ENCODE data around the gene TMEM11.
"Not testable (repeated sequence)": the region's sequence is repeated elsewhere in the genome, so short reads cannot be mapped to it uniquely, and the experiment has no call there.

The TMEM11 gene

DNA sequence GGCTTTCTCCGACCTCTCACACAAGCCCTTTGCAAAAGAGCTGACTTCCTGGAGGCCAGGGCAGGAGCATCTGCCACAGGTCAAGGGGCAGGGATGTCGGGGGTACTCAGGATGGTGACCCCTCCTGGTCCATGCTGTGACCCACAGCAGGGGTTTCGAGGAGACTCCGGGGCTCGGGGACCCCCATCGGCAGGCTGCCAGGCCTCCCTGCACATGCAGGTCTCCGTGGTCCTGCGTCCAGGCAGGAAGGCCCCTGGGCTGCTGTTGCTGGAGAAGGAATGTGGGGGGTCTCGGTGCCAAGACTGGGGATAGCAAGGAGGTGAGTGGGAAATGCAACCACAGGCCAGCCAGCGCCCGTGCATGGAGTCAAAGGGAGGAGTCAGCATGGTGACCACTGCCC is 27.6 kb upstream of the TMEM11 start:
- H3K27me3 ChIP-seq (ENCODE audit: control insufficient read depth, insufficient read depth, low read length), result no peaks in the 10 kb centered on the region
- 0 out of 2 replicates have a peak, but pooled peaks cover 5% of the 10 kb centered on the region for H3K36me3 ChIP-seq (ENCODE audit: control insufficient read depth, insufficient read depth, low read length)
- no peak overlapping the region for H3K9ac ChIP-seq (ENCODE audit: low read length)
- no peak overlapping the region for H3K27ac ChIP-seq (ENCODE audit: low read depth, low read length)
- peaks cover 33% of the 10 kb centered on the region for H3K4me1 ChIP-seq (ENCODE audit: control insufficient read depth, insufficient read depth, low read length)
- H3K4me3 ChIP-seq (ENCODE audit: low read depth, low read length), result no peak overlapping the region
- H3K9me3 ChIP-seq (ENCODE audit: control insufficient read depth, insufficient read depth, low read depth, low read length), result no peaks in the 10 kb centered on the region

DNA sequence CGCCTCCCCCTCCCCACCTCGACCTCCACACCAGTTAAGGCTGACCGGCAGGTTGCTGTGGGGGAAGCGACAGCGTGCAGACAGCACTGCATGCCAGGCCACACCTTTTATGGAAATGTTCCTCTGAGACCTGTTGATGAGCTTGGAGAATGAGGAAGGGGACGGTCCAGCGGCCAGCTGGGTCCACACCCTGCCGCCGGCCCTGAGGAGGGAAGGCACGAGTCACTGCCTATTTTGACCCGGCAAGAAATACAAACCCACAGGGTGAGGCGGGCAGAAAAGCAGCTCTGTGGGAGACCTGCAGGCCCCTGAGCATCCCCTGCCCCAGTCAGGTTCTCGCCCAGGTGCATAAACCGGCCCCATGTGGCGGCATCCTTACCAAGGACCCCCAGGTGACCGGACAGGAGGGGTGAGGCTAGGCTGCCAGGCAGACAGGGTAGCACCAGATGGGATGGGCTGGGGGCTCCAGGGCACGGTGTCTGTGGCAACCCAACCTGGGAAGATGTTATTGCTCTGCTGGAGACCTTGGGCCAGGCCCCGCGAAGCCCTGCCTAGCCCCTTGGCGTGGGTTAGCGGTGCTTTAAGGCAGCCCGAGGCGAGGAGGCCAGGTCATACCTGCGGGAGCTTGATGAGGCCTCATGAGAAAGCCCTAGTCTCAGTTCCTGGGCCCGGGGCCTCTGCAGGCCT is 26.6 kb upstream of the TMEM11 start:
- Histone ChIP-seq H3K9ac (ENCODE audit: low read length) (peak overlapping the region; percentile 29), H3K27me3 (ENCODE audit: control insufficient read depth, insufficient read depth, low read length) (no peaks in the 10 kb centered on the region), H3K27ac (ENCODE audit: low read depth, low read length) (peak overlapping the region; percentile 32; the same call in 1 of the 2 replicates), H3K4me3 (ENCODE audit: low read depth, low read length) (peak overlapping the region; percentile 9; the same call in 1 of the 2 replicates), H3K4me1 (ENCODE audit: control insufficient read depth, insufficient read depth, low read length) (peaks cover 30% of the 10 kb centered on the region), H3K9me3 (ENCODE audit: control insufficient read depth, insufficient read depth, low read depth, low read length) (no peaks in the 10 kb centered on the region), H3K36me3 (ENCODE audit: control insufficient read depth, insufficient read depth, low read length) (0 out of 2 replicates have a peak, but pooled peaks cover 5% of the 10 kb centered on the region)

DNA sequence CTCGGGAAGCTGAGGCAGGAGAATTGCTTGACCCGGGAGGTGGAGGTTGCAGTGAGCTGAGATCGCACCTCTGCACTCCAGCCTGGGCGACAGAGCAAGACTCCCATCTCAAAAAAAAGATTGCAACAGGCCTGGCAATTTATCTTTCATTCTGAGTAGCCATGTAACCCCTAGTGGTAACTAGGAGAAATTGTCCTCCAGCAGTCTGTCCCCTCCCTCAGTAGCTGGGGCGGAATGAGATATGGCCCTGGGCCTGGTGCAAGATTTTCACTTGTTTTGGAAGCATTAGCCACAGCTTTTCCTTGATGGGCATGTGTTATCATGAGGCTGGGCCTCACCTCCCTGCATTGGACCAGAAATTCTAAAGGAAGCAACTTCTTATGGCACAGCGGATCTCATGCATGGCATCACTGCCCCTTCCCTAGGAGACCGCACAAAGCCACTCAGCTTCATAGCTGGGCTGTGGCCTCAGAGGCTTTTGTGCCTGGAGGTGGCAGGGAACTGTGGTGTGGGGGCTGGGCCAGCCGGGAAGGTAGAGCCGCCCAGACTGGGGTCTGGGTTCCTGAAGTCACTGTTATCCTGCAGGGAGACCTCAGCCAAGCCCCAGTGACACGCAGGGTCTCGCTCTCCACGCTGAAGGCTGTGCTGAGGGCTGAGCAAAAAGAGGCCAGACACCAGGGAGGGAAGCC is 25.9 kb upstream of the TMEM11 start:
- Histone ChIP-seq H3K9me3 (ENCODE audit: control insufficient read depth, insufficient read depth, low read depth, low read length) (no peaks in the 10 kb centered on the region), H3K27me3 (ENCODE audit: control insufficient read depth, insufficient read depth, low read length) (no peaks in the 10 kb centered on the region), H3K36me3 (ENCODE audit: control insufficient read depth, insufficient read depth, low read length) (0 out of 2 replicates have a peak, but pooled peaks cover 5% of the 10 kb centered on the region), H3K9ac (ENCODE audit: low read length) (peak overlapping the region; percentile 29), H3K27ac (ENCODE audit: low read depth, low read length) (peak overlapping the region; percentile 32; the same call in 1 of the 2 replicates), H3K4me1 (ENCODE audit: control insufficient read depth, insufficient read depth, low read length) (peaks cover 30% of the 10 kb centered on the region), H3K4me3 (ENCODE audit: low read depth, low read length) (peak overlapping the region; percentile 9; the same call in 1 of the 2 replicates)

DNA sequence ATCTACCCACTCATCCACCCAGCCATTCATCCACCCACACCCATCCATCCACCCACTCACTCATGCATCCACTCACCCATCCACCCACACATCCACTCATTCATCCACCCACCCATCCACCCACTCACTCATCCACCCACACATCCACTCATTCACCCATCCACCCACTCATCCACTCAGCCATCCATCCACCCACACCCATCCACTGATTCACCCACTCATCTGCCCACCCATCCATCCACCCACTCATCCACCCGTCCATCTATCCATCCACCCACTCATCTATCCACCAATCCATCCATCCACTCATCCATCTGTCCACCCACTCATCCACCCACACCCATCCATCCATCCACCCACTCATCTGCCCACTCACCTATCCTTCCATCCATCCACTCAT is 22.0 kb upstream of the TMEM11 start:
- Histone ChIP-seq H3K9me3 (ENCODE audit: control insufficient read depth, insufficient read depth, low read depth, low read length) (peaks cover 2% of the 10 kb centered on the region; the same call in 1 of the 2 replicates), H3K27me3 (ENCODE audit: control insufficient read depth, insufficient read depth, low read length) (no peaks in the 10 kb centered on the region), H3K4me3 (ENCODE audit: low read depth, low read length) (no peak overlapping the region), H3K4me1 (ENCODE audit: control insufficient read depth, insufficient read depth, low read length) (peaks cover 17% of the 10 kb centered on the region), H3K9ac (ENCODE audit: low read length) (no peak overlapping the region), H3K36me3 (ENCODE audit: control insufficient read depth, insufficient read depth, low read length) (no peaks in the 10 kb centered on the region), H3K27ac (ENCODE audit: low read depth, low read length) (no peak overlapping the region)

DNA sequence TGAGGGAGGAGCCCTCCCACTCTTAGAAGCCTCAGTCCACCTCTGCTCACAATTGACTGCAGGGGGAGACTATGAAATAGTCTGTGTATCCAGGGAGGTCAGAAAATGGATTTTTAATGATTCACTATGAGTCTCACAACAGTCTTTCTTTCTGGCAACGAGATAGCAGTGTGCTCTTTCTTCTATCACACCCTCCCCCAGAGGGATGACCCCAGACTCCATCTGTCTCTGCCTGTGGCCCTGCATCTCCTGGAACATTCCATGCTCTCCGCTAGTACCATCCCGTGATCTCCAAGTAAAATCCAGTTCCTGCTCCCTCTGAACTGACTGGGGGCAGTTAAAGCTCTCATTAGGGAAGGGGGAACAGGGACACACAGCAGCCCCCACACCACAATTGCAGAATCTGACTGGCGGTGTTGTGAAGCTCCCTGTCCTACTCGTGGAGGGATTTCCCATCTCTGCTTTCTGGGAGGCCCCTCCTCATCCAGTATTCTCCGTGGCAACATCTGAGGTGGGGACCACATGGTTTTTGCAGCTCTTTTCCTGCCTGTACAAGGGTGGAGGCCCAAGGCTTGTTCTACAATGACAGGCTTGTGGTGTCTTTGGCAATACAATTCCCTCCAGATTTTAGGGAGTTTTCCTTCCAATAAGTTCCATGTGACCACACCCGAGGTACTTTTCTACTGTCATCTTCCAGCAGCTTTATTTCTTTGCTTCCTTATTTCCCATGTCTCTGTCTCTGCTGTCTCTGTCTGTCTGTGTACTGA is 19.8 kb upstream of the TMEM11 start:
- Histone ChIP-seq H3K4me1 (ENCODE audit: control insufficient read depth, insufficient read depth, low read length) (no peaks in the 10 kb centered on the region), H3K36me3 (ENCODE audit: control insufficient read depth, insufficient read depth, low read length) (no peaks in the 10 kb centered on the region), H3K9me3 (ENCODE audit: control insufficient read depth, insufficient read depth, low read depth, low read length) (peaks cover 2% of the 10 kb centered on the region; the same call in 1 of the 2 replicates), H3K4me3 (ENCODE audit: low read depth, low read length) (no peak overlapping the region), H3K27me3 (ENCODE audit: control insufficient read depth, insufficient read depth, low read length) (no peaks in the 10 kb centered on the region), H3K27ac (ENCODE audit: low read depth, low read length) (no peak overlapping the region), H3K9ac (ENCODE audit: low read length) (no peak overlapping the region)

DNA sequence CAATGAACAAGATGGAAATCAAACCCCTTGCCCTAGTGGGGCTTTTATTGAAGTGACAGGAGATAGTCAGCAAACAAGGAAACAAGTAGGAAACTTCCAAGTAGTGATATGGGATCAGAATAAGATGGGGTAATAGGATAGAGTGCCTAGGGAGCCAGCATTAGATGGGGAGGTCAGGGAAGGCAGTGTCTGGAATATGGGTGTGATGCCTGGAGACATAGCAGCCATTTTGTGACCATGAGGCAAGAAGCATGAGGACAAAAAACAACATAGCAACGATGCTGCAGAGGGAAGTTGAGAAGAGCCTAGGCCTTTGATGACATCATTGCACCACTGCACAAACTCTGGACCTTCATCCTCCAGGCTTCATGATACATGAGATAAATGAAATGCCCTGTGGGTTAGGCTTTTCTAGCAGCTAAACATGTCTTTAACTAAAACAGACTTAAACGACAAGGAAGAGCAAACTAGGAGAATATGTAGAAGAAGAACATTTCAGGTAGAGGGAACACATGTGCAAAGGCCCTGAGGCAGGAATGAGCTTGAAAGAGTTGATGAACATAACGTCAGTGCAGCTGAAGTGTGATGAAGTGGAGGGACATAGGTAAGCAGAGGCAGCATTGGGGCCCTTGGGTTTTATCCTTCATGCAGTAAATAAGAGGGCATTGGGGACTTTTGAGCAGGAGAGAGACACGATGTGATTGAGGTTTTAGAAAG is 18.2 kb upstream of the TMEM11 start:
- Histone ChIP-seq H3K9ac (ENCODE audit: low read length) (no peak overlapping the region), H3K27ac (ENCODE audit: low read depth, low read length) (no peak overlapping the region), H3K4me1 (ENCODE audit: control insufficient read depth, insufficient read depth, low read length) (no peaks in the 10 kb centered on the region), H3K4me3 (ENCODE audit: low read depth, low read length) (no peak overlapping the region), H3K36me3 (ENCODE audit: control insufficient read depth, insufficient read depth, low read length) (no peaks in the 10 kb centered on the region), H3K27me3 (ENCODE audit: control insufficient read depth, insufficient read depth, low read length) (no peaks in the 10 kb centered on the region), H3K9me3 (ENCODE audit: control insufficient read depth, insufficient read depth, low read depth, low read length) (peaks cover 2% of the 10 kb centered on the region; the same call in 1 of the 2 replicates)

DNA sequence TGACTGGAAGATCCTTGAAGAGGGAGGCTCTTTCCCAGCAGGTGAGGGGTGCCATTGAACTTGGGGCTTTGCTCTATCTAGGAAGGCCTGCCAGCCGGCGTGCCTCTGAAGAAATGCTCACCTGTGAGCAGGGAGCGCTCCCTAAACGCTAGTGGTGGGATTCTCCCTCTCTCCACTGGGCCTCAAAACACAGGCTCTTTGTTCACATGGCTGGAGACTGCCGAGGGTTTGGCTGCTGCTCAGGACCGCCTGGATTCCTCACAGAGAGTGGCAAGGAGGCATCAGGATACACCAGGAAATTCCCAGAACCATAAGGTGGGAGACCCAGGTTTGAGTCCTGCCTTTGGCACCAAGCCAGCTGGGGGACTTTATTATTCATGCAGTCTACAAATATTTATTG is 17.6 kb upstream of the TMEM11 start:
- no peaks in the 10 kb centered on the region for H3K4me1 ChIP-seq (ENCODE audit: control insufficient read depth, insufficient read depth, low read length)
- H3K36me3 ChIP-seq (ENCODE audit: control insufficient read depth, insufficient read depth, low read length), result no peaks in the 10 kb centered on the region
- H3K4me3 ChIP-seq (ENCODE audit: low read depth, low read length), result no peak overlapping the region
- H3K9ac ChIP-seq (ENCODE audit: low read length), result no peak overlapping the region
- H3K27ac ChIP-seq (ENCODE audit: low read depth, low read length), result no peak overlapping the region
- H3K9me3 ChIP-seq (ENCODE audit: control insufficient read depth, insufficient read depth, low read depth, low read length), result peaks cover 2% of the 10 kb centered on the region; the same call in 1 of the 2 replicates
- no peaks in the 10 kb centered on the region for H3K27me3 ChIP-seq (ENCODE audit: control insufficient read depth, insufficient read depth, low read length)

DNA sequence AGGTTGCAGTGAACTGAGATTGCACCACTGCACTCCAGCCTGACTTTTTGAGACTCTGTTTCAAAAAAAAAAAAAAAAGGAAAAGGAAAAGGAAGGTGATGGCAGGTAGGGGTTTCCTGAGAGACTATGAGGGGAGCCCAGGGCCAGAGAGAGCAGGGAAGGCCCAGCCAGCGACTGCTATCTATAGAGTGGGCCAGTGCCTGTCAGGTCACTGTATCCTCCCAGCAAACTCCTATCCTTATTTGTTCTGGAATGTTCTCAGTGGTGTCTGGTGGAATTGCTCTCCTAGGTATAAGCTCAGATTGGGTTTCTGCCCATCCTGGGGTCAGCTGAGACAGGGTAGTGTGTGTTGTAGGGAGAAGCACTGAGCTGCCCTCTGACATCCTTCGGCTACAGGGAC is 14.9 kb upstream of the TMEM11 start:
- Histone ChIP-seq H3K36me3 (ENCODE audit: control insufficient read depth, insufficient read depth, low read length) (no peaks in the 10 kb centered on the region), H3K9ac (ENCODE audit: low read length) (no peak overlapping the region), H3K4me1 (ENCODE audit: control insufficient read depth, insufficient read depth, low read length) (no peaks in the 10 kb centered on the region), H3K27ac (ENCODE audit: low read depth, low read length) (no peak overlapping the region), H3K9me3 (ENCODE audit: control insufficient read depth, insufficient read depth, low read depth, low read length) (peaks cover 2% of the 10 kb centered on the region; the same call in 1 of the 2 replicates), H3K27me3 (ENCODE audit: control insufficient read depth, insufficient read depth, low read length) (no peaks in the 10 kb centered on the region), H3K4me3 (ENCODE audit: low read depth, low read length) (no peak overlapping the region)

DNA sequence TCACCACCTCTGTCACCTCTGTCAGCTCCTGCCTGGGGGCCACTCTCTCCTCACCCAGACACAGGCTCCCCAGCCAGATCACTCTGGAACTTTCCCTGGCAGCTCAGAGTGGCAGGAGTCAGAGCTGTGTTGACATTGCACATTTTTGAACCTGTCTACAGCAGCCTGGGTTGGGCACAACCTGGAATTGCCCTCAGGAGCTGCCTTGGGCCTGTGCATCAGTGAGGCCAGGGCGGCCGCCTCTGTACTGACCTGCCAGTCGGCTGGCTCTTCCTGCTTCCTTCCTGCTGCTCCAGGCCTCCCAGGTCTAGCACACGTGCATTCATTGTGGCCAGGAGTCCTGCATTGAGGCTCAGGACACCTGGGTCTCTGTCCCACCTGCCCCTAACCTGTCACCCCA is 14.2 kb upstream of the TMEM11 start:
- Histone ChIP-seq H3K4me1 (ENCODE audit: control insufficient read depth, insufficient read depth, low read length) (no peaks in the 10 kb centered on the region), H3K9me3 (ENCODE audit: control insufficient read depth, insufficient read depth, low read depth, low read length) (peaks cover 2% of the 10 kb centered on the region; the same call in 1 of the 2 replicates), H3K27ac (ENCODE audit: low read depth, low read length) (no peak overlapping the region), H3K9ac (ENCODE audit: low read length) (no peak overlapping the region), H3K36me3 (ENCODE audit: control insufficient read depth, insufficient read depth, low read length) (no peaks in the 10 kb centered on the region), H3K4me3 (ENCODE audit: low read depth, low read length) (no peak overlapping the region), H3K27me3 (ENCODE audit: control insufficient read depth, insufficient read depth, low read length) (no peaks in the 10 kb centered on the region)

DNA sequence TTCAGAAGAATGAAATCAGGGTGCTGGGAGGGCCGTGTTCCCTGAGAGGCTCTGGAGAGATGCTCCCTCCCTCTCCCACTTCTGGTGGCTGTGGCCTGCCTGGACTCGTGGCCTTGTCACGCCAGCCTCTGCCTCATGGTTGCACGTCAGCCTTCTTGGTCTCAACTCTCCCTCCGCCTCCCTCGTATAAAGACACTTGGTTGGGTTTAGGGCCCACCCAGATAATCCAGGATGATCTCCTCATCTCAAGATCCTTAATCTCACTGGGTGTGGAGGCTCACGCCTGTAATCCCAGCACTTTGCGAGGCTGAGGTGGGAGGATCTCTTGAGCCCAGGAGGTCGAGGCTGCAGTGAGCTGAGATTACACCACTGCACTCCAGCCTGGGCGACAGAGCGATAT is 13.3 kb upstream of the TMEM11 start:
- not testable (repeated sequence) for H3K4me3 ChIP-seq (ENCODE audit: low read depth, low read length); H3K27me3 ChIP-seq (ENCODE audit: control insufficient read depth, insufficient read depth, low read length); H3K4me1 ChIP-seq (ENCODE audit: control insufficient read depth, insufficient read depth, low read length); H3K9ac ChIP-seq (ENCODE audit: low read length); H3K36me3 ChIP-seq (ENCODE audit: control insufficient read depth, insufficient read depth, low read length); H3K27ac ChIP-seq (ENCODE audit: low read depth, low read length); H3K9me3 ChIP-seq (ENCODE audit: control insufficient read depth, insufficient read depth, low read depth, low read length)
